Retinal pigment epithelial cell (primary cell): ENCODE data around the gene CCDC148.
"Not testable (repeated sequence)": the region's sequence is repeated elsewhere in the genome, so short reads cannot be mapped to it uniquely, and the experiment has no call there.

ENCODE experiments used
- DNase-seq: peaks from one replicate; pipeline ENCODE4 v3.0.0-alpha.2; 2010; ENCODE audit warnings: low read depth
- H3K4me3 ChIP-seq: 2 replicates; pipeline ENCODE4 v1.5.1; 2011; ENCODE audit warnings: mild to moderate bottlenecking, low read length, control low read depth, moderate library complexity
- CTCF ChIP-seq: conservative IDR thresholded peaks from 2 replicates; pipeline ENCODE4 v1.5.1; 2011; ENCODE audit warnings: low read depth, low read length, control low read depth, inconsistent platforms

CCDC148 gene

GRCh38 chr2:158315803-158316414 is 140.6 kb downstream of the CCDC148 start:
- H3K4me3 ChIP-seq: no peak overlapping the region
- DNase-seq: no peak
- no peak for TF ChIP-seq CTCF

- no peak overlapping the region for H3K4me3 ChIP-seq
- TF ChIP-seq CTCF: no peak
Observed at GRCh38 chr2:158315000-158315399, 141.6 kb downstream of the CCDC148 start.

GRCh38 chr2:158313734-158314133 is 142.8 kb downstream of the CCDC148 start:
- no peak for DNase-seq
- H3K4me3 ChIP-seq: no peak overlapping the region
- no peak for TF ChIP-seq CTCF

More at GRCh38 chr2:158315000-158315399, 141.6 kb downstream of the CCDC148 start:
- no peak for DNase-seq

- no peak for DNase-seq
- no peak for TF ChIP-seq CTCF
- H3K4me3 ChIP-seq: no peak overlapping the region
Observed at GRCh38 chr2:158312981-158313380, 143.6 kb downstream of the CCDC148 start.

GRCh38 chr2:158310407-158310806 is 146.1 kb downstream of the CCDC148 start:
- not testable (repeated sequence) for DNase-seq, H3K4me3 ChIP-seq

GRCh38 chr2:158305501-158305900 is 151.1 kb downstream of the CCDC148 start:
- TF ChIP-seq CTCF: no peak
- no peak for DNase-seq
- H3K4me3 ChIP-seq: no peak overlapping the region

GRCh38 chr2:158300394-158300793 is 156.2 kb downstream of the CCDC148 start:
- no peak for TF ChIP-seq CTCF
- DNase-seq: no peak

More at GRCh38 chr2:158300394-158300793, 156.2 kb downstream of the CCDC148 start:
- no peak overlapping the region for H3K4me3 ChIP-seq
